GM19043 (cell line): ENCODE measurements around the gene RPS6KA2.

Source experiments
- ATAC-seq: cut with Tn5 transposase; IDR thresholded peaks from one replicate; pipeline ENCODE4 v1.9.1; 2021; ENCODE audit warnings: low read depth; ENCODE audit not compliant: unreplicated experiment

Gene RPS6KA2

DNA sequence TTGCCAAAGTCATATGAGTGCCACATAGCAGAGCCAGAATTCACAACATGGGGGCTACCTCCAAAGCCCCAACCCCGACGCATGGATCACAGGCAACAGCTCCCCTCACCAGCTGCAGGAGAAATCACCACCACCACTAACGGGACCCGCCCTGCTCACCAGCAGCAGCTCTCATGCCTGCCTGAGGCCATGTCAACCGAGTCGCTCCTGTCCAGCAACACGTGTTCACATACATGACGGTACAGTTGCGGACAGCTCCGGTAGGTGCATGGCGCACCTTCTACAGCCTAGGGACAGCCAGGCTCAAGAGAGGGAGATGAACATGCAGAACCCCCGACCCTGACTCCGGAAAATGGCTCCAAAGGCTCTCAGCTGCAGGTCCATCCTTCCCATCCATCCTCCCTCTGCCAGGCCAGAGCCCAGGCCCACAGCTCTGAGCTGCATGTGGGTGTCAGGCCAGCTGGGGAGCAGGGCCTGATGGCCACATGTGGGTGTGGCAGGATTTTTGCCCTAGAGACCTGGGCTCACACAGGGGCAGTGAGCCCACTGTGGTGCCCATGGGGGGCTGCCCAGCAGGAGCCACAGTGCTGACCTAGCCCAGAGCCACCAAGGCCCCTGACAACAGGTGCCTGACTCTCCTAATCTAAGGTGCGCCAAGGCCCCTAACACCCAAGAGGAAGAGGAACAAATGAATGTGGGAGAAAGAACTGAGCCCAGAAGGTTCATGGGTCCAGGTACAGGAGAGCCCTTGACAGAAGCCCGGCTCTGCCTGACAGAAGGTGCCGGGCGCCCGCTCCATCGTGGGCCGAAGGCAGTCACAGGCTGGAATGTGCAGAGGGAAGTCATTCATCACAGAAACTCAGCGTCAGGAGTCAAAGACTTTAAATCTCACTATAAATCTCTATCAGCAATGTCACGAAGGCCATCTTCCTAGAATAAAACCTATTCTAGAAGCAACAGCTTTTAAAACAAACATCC, 10.5 kb downstream of the RPS6KA2 start:
- ATAC-seq = no peak

DNA sequence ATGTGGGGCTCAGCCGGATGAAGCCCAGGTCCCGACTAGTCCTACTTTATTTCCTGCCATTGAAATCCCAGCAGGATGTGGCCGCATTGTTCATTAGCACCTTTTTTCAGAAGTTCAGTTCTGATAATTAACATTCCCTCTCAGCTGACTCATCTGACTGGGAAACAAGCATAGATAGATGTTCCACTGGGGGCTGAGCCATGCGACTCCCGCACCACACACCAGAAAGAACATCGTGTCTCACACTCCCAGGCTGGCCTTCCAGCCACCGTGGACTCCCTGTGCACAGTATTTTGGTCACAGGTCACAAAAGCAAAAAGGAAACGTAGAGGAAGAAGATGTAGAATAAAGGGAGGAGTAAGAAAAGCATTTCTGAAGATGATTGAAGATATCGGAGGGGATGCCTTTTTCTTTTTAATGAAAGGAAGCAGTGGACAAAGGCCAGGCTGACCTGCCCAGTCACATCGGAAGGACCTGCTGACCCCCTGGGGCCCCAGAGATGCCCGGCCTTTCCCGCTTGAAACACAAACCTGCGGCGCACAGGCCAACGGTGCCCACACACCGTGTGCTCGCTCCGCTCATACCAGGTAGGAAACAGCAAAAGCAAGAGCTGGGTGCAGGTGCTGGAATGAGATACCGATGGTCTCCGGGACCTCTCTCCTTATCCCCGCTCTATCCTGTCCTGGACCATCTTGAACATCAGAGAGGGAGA, 11.8 kb downstream of the RPS6KA2 start:
- ATAC-seq = no peak

DNA sequence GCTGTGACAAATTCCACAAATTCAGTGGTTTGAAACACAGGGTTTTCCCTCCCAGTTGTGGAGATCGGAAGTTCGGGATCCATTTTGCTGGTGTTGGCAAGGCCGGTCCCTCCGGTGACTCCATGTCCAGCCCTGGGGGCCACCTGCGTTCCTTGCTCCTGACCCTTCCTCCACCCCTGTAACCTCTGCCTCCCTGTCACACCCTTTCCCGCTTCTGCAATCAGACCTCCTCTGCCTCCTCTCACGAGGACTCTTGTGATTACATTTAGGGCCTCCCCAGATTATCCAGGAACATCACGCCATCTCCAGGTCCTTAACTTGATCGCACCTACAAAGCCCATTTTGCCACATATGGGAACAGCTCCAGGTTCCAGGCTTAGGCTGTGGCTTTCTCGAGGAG, 12.5 kb downstream of the RPS6KA2 start:
- ATAC-seq = no peak

DNA sequence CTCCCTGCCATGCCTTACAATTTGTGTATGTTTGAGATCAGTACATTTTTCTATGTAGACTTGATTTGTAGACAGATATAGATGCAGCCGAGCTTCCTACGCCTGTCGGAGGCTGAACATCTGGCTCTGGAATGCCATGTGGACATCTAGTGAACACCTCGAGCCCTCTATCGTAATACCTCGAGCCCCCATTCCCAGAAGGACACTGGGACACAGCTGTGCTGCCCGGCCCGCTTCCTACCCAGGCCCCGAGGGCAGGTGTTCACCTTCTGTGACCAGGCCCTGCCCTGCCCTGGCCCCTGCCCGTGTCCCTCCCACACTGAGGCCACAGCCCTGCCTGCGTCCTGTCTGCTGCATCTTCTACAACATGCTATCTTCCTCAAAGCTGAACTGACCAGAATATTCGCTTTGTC, 12.9 kb downstream of the RPS6KA2 start:
- ATAC-seq = no peak

DNA sequence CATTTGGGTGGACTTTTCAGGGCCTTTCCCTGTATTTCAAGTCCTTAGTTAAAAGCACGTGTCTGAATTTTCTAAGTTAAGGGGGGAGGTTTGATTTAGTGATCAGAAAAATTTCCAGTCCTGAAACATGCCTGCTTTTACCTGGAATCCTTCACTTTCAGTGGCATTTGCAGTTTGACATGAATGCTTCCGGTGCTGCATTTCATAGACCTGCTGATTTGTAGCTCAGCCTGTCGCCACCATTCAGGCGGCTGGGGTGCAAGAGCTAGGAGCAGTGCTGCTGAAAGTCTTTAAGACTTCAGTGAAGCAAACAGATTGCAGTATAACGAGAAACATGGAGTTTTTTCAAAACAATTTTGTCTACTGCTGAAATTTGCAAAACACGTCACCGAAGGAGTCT, 14.0 kb downstream of the RPS6KA2 start:
- ATAC-seq = no peak

DNA sequence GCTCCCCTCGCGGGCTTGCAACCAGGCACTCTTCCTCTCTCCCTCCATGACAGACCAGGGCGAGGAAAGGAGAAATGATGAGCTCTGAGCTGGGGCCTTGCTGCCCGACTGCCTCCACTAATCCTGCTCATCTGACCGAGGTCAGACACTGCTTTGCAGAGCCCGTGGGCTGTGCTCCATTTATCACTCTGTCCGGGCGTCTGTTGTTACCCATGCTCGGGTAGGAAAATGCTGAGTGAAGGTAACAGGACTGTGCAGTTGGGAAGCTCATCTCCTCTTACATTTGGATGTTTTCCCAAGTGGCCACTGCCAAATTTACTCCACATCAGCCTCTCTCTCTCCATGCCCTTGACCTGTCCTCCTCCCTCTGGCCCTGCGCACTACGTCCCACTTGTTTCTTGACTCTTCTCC, 14.6 kb downstream of the RPS6KA2 start:
- ATAC-seq = no peak

DNA sequence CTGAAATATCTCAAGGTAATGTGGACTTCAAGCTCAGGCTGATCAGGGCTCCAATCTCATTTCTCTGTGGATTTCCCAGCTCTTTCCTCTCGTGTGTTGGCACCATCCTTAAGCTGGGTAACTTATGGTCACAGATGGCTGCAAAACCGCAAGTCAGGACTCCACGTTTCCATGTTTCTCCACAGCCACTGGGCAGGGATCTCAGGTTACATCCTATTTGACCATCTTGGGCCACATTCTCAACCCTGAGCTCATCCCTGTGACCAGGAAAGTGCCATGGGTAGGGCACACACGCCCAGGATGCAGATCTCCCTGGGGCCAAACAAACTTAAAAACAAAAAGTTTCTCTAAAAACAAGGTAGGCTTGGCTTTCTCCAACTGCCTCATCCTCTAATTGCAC, 15.4 kb downstream of the RPS6KA2 start:
- ATAC-seq = no peak

DNA sequence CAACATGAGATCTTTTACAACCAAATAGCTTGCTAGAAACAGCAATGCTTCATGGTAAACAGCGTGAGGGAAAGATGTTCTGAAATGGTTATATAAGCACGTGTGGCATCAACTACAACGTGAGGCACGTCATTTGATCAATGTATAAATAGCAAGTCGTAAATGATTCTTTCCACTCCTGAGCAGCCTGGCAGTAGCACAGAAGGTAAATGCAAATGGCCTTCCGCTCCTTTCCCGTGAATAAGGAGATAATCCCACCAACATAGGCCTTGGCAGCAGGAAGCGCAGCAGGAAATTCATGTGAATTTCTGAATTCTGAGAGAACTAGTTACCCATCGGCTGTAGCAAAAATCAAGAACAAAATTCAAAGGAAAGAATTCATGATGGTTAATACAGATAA, 17.0 kb downstream of the RPS6KA2 start:
- no peak for ATAC-seq

DNA sequence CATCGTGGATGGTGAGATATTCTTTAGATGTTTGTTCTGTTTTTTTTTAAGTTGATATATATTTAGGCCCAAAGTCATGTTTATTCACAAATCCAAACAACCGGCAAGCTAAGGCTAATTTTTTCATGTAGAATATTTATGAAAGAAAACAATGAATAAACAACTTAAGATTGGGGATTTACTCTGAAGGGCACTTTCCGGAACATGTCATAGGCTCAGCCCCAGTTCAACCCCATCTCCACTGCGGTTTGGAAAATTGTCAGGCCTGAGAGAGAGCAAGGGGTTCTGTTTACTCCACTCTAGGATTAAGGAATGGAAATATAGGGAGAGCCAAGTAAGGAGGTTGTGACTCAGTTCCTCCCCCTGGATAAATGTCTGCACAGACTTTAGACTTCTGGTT, 18.3 kb downstream of the RPS6KA2 start:
- no peak for ATAC-seq

DNA sequence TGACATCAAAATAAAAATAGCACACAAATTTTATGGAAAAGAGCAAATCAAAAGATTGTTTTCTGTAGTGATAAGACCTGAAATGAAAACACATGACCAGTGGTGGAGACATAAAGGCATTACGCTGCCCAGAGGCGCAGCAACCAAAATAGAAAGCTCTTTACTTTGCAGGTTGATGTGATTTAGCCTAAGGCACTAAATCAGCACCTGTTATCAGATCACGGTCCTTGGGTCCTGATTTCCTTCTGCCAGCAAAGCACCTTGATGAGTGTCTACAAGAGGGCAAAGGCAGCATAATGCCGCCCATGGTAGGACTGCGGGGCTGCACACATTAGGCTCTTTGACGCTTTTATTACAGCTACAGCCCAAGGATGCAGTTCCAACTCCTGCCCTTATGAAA, 21.3 kb downstream of the RPS6KA2 start:
- ATAC-seq = no peak

DNA sequence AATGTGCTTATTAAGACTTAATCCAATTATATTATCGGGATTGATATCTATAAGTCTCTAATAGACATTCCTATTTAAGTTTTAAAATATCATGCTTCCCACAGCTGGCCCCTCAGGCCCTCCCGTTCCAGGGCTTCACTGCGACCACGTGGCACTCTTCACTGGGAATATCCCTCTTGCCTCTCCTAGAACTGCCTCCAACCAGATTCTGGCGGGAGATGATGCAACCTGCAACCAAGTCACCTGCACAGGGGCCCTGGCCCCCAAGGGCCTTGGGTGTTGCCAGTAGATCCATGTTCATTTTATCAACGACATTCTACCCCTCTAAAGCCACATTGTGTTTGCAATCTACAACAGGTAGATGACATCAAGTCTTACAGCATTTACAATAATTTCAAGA, 22.1 kb downstream of the RPS6KA2 start:
- ATAC-seq = no peak

DNA sequence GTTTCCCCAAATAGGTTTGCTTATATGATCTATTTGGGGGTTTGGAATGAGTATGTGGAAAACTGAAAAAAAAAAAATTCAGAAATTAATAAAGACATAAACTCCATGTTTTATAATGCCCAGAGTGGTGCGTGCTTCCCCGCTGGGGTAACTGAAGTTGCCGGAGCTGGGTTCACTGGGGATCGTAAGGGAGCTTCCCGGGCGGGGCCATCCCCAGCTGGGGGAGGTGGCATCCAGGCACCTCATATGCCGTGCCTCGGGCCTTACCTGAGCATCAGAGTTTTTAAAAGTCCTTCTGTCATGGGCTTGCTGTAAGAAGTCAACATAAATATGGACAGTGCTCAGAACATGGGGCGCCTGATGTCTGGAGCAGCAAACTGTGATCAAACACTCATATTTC, 22.7 kb downstream of the RPS6KA2 start:
- ATAC-seq = no peak

DNA sequence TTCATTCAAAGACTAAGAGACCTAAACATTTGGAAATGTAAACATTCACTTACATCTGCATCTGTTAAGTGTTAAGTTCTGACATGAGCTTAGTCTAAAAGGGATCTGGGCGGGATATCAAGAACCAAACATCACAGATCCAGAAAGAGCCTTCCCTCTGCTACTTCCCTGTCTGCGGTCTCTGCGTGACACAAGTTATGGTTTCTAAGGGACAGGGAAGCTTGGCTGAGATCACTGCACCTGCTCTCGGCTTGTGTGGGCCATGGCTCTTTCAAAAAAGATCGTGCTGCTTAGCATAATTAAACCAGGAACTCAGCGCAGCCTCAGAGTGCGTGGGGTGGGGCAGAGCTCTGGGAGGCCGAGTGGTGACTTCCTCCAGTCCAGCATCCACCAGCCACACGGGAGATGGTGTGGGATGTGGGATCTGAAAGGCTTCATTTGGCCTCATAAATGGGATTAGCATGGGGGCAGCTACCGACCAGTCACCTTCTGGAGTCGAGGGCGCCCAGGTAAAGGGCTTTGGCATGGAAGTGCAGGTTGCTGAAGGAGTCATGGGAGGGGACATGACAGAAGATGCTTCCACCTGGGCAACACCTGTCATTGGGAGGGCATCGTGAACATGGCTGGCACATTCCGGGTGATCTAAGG, 23.9 kb downstream of the RPS6KA2 start:
- ATAC-seq = no peak

DNA sequence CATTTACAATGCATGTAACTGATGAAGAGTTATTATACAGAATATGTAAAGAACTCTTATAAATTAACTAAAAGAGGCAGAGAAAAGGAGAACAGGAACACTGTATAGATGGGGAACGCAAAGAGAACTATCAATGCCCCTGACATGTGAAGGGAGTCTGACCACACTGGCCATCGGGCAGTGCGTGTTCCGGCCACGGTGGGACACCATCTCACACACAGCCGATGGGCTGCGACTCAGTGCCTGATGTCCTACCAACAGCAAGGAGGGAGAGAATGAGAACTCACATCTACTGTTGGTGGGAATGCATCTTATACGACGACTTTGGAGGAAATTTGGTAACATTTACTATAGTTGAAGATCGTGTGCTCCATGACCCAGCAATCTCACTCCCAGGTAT, 25.1 kb downstream of the RPS6KA2 start:
- no peak for ATAC-seq

DNA sequence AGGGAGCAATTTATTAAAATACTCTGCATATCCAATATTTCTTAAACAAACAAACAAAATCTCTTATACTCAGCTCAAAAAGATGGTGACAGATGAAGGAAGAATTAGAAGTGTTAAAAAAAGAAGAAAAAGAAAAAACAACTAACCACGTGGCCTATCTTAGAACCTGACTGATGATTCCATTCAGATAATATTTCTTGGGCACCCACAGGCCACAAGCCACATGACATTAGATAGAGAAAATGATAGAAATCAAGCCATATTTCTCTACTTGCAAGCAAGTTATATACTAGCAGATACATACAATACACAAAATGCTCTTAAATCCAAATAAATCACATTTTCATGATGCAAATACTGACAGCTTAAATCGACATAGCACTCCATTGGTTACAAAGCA, 26.1 kb downstream of the RPS6KA2 start:
- ATAC-seq = no peak

DNA sequence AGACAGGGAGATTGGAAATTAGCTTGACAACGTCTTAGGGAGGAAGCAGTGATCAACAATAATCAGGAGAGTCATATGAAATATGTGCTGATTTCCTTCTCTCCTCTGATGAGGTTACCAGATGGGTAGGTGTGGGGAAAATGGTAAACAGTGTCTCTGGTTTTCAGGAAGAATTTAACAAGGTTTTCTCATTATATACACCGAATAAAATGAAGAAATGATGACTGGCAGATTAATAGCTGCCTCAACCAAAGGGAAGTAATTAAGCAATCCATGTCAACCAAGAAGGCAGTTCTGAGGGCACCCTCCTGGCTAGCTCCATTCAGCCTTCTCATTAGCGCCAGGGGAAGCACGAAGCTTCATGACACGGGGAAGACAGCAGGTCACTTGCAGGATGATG, 27.8 kb downstream of the RPS6KA2 start:
- ATAC-seq = no peak

DNA sequence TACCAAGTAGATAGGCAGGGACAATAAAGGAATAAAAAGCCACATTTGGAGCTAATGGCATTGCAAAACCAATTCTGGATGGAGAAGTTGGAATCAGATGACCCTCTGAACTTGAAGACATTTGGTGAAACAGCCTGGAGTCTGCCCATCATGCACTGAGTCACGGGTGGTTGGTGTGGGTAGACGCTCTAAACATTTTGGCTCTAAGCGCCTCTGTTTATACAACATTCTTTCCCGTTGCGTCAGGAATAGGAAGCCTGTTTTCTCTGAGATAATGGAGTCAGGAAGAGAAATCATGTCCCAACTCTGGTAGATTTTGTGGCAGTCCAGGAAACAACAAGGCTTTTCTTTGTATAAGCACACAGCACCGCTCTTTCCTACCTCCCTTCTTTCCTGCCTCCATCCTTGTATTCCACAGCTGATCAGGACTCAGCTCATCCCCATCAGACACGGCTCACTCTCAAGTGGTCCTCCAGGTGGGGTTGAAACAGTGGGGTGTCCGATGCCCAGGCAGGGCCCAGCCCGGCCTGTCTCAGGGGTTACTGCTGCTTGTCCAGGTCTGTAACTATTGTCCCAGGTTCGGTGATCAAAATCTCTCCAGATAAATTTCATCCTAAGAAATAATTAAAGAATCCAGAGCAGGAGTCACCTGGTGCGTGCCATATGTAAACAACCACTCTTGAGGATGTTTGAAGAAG, 28.5 kb downstream of the RPS6KA2 start:
- ATAC-seq = no peak

DNA sequence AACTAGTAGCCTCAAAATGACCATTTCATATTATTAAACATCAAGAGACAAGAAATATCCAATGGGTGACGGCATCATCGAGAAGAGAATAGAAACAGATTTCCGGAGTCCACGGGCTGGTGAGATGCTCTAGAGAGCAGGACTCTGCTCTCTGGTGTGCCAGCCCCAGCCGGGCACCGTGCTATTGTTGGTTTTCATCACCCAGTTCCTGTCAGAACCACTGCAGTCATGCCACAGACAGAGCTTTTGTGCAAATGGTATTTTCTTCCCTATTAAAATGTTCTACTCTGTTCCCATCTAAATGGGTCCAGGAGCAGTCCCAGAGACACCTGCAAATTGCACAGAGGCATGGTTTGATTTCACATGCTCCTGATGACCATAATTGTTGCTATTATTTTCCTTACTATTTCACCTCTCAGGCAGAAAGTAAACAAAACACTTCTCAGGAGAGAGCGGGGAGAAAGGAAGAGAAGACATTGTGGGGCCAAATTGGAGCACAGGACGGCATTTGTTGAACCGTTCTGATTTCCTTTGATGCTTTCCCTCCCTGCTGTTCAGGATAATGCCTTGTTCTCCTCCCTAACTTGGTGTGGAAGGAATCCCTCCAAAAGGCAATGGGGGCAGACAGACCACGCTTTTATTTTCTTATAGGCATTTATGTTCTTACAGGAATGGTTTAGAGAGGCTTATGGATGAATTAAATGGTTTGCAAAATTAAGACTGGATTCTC, 29.2 kb downstream of the RPS6KA2 start:
- ATAC-seq = no peak

DNA sequence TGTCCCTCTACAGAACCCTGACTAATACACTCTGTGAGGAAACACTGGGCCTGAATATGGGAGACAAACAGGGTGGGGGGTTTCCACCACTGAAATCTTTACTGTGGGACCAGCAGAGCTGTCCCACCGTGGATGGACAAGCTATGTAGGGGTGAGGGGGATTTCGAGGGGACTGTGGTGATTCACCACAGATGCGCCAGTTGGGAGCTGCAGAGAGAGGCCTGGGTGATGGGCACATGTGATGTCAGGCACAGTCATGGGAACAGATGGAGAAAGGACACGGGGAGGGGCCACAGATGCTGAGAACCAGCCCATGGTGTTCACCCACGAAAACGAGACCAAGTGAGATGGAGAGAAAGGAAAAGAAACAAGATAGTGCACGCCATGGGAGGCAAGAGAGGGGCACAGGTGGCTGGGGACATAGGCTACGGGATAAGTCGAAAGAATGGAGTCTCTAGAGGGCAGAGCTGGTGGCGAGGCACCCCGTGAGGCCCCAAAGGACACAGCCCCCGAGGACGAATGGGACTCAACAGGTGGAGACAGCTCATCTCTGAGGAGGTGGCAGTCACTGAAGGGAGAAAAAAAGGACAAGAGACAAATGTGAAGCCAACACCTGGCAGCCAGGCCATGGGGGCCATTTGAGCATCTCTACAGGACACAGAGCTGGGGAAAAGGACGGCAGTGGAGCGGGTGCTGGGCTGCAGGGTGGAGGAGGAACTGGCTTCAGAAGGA, 30.1 kb downstream of the RPS6KA2 start:
- no peak for ATAC-seq
